Peyer's patch (tissue), 4 donors: Measurements from ENCODE around the gene CA5A.

ENCODE experiments used
- POLR2A ChIP-seq, 2 donors: fragments of 450-650 bp; IDR thresholded peaks; one replicate each; pipeline ENCODE4 v1.5.1; 2017; ENCODE audit warnings: antibody characterized with exemption in 2 of 2, mild to moderate bottlenecking in 2 of 2, moderate library complexity in 2 of 2
- TF ChIP-seq, protein P1 (sequence below), 6 experiments: fragments of 450-650 bp in 4 of 6; fragments of 200-600 bp in 2 of 6; sonication (generic) in 1 of 6; IDR thresholded peaks; one replicate each; pipeline ENCODE4 v1.5.1; 2017 to 2019; ENCODE audit warnings: antibody characterized with exemption in 6 of 6, mild to moderate bottlenecking in 3 of 6, moderate library complexity in 1 of 6

DNA sequence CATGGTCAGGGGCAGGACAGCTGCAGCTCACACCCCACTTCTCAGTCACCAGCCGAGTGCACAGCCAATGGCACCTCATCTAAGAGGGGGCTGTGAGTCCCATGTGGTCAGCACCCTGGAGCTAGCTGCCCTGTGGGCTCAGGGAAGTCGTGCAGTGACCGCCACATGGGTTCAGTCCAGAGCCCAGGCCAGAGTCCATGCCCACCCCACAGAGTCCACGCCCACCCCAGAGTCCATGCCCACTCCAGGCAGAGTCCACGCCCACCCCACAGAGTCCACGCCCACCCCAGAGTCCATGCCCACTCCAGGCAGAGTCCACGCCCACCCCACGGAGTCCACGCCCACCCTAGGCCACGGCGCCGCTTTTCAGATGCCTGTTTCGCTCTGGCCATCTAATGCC, 91.1 kb downstream of the CA5A start:
- TF ChIP-seq, protein P1, sequence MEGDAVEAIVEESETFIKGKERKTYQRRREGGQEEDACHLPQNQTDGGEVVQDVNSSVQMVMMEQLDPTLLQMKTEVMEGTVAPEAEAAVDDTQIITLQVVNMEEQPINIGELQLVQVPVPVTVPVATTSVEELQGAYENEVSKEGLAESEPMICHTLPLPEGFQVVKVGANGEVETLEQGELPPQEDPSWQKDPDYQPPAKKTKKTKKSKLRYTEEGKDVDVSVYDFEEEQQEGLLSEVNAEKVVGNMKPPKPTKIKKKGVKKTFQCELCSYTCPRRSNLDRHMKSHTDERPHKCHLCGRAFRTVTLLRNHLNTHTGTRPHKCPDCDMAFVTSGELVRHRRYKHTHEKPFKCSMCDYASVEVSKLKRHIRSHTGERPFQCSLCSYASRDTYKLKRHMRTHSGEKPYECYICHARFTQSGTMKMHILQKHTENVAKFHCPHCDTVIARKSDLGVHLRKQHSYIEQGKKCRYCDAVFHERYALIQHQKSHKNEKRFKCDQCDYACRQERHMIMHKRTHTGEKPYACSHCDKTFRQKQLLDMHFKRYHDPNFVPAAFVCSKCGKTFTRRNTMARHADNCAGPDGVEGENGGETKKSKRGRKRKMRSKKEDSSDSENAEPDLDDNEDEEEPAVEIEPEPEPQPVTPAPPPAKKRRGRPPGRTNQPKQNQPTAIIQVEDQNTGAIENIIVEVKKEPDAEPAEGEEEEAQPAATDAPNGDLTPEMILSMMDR (IDR thresholded peaks at IDR 0.05), result no peak
- TF ChIP-seq POLR2A (IDR thresholded peaks at IDR 0.05), result no peak
